Measurements from ENCODE around the gene RAD21L1. TPM values are rescaled to one million over a fixed set of nuclear protein-coding genes. Genes with fewer than 3 reads are reported as not detected.

The RAD21L1 gene
- total RNA-seq, 4 donors from 2014 or later: not detected

DNA sequence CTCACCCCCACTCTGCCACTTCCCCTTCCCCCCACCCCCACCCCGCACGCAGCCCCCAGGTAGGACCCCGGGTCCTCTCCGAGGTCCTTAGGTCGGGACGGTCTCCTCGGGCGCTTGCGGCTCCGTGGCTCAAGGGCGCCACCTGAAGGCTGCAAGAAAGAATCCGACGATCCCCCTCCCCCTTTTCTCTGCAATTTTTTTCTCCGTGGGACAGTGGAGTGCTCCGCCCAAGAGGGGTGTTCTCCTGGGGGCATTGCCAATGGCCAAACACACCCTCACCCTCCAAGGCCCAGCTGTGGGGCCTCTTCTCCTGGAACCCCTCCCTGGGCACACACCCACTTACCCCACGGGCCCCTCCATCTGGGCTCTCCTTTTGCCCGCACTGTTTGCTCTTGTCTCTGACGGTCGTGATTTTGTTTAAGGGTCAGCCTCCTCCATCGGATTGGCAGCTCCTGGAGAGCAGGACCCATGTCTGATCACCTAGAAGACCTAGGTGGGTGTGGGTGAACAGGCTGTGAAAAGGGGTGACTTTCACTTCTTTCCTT, 40.0 kb upstream of the RAD21L1 start:
- peak overlapping the region; percentile 9 to 20 for H3K4me3 ChIP-seq
- no peak for DNase-seq

DNA sequence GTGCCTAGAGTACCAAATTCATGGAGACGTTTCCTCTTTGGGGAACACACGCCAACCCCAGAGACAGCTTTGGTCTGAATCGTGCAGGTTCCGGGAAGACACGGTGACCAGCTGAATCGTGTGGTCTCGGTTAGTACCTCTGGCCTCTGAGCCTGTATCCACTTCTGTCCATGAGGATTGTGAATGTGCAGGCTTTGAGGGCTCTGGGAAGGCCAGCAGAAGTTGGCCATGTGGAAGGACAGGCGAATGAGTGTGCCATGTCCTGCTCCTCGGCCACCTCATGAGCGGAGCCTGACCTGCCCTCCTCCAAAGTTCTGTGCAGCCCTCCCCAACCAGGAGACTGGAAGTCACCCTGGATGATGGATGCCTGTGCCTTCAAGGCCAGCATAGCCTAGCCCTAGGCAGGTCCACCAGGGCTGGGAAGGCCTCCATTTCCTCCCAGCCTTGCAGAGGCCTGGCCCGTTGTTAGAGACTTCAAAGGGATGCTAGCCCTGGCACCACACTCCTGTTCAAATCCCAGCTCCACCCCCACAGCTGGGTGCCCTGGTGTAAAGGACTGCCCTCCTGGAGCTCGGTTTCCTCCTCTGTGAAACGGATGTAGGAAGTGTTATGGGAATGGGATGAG, 39.4 kb upstream of the RAD21L1 start:
- no peak for DNase-seq
- intact Hi-C loops (cut with DNase I; ENCODE audit: low total_unique reads): no loop called here
- peaks cover 3% of the 10 kb centered on the region in 2 donors for H3K27me3 ChIP-seq
- H3K4me3 ChIP-seq: no peak overlapping the region
- TF ChIP-seq, protein P1, sequence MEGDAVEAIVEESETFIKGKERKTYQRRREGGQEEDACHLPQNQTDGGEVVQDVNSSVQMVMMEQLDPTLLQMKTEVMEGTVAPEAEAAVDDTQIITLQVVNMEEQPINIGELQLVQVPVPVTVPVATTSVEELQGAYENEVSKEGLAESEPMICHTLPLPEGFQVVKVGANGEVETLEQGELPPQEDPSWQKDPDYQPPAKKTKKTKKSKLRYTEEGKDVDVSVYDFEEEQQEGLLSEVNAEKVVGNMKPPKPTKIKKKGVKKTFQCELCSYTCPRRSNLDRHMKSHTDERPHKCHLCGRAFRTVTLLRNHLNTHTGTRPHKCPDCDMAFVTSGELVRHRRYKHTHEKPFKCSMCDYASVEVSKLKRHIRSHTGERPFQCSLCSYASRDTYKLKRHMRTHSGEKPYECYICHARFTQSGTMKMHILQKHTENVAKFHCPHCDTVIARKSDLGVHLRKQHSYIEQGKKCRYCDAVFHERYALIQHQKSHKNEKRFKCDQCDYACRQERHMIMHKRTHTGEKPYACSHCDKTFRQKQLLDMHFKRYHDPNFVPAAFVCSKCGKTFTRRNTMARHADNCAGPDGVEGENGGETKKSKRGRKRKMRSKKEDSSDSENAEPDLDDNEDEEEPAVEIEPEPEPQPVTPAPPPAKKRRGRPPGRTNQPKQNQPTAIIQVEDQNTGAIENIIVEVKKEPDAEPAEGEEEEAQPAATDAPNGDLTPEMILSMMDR (IDR thresholded peaks at IDR 0.05): no peak
- TF ChIP-seq POLR2A (IDR thresholded peaks at IDR 0.05): no peak
- no peak overlapping the region for H3K27ac ChIP-seq
- H3K9me3 ChIP-seq: no peaks in the 10 kb centered on the region
- H3K36me3 ChIP-seq: no peaks in the 10 kb centered on the region
- H3K4me1 ChIP-seq: peaks cover 0 to 11% of the 10 kb centered on the region in 2 donors

More for the DNA sequence above, 40.0 kb upstream of the RAD21L1 start:
- TF ChIP-seq, protein P1 (IDR thresholded peaks at IDR 0.05): peak in 1 of 4 experiments; percentile 5
- TF ChIP-seq POLR2A (IDR thresholded peaks at IDR 0.05): no peak
- Histone ChIP-seq H3K27ac (no peak overlapping the region), H3K9me3 (no peaks in the 10 kb centered on the region), H3K27me3 (peaks cover 3% of the 10 kb centered on the region in 2 donors), H3K36me3 (no peaks in the 10 kb centered on the region), H3K4me1 (peaks cover 0 to 11% of the 10 kb centered on the region in 2 donors)
- intact Hi-C loops (cut with DNase I; ENCODE audit: low total_unique reads): no loop called here

- Histone ChIP-seq H3K36me3 (no peaks in the 10 kb centered on the region), H3K4me3 (no peak overlapping the region), H3K27ac (no peak overlapping the region), H3K4me1 (peaks cover 0 to 11% of the 10 kb centered on the region in 2 donors), H3K27me3 (peaks cover 3% of the 10 kb centered on the region in 2 donors), H3K9me3 (no peaks in the 10 kb centered on the region)
- TF ChIP-seq, protein P1 (IDR thresholded peaks at IDR 0.05): no peak
- TF ChIP-seq POLR2A (IDR thresholded peaks at IDR 0.05): no peak
- intact Hi-C loops (cut with DNase I; ENCODE audit: low total_unique reads): no loop called here
- no peak for DNase-seq
These were observed 38.2 kb upstream of the RAD21L1 start for GRCh38 chr20:1187605-1188171.

GRCh38 chr20:1188347-1188746, 37.5 kb upstream of the RAD21L1 start:
- Histone ChIP-seq H3K4me1 (peaks cover 0 to 11% of the 10 kb centered on the region in 2 donors), H3K9me3 (no peaks in the 10 kb centered on the region), H3K36me3 (no peaks in the 10 kb centered on the region), H3K27me3 (peaks cover 3% of the 10 kb centered on the region in 2 donors), H3K27ac (no peak overlapping the region), H3K4me3 (no peak overlapping the region)
- intact Hi-C loops (cut with DNase I; ENCODE audit: low total_unique reads): no loop called here
- no peak for DNase-seq
- no peak for TF ChIP-seq POLR2A (IDR thresholded peaks at IDR 0.05)
- TF ChIP-seq, protein P1 (IDR thresholded peaks at IDR 0.05): no peak

DNA sequence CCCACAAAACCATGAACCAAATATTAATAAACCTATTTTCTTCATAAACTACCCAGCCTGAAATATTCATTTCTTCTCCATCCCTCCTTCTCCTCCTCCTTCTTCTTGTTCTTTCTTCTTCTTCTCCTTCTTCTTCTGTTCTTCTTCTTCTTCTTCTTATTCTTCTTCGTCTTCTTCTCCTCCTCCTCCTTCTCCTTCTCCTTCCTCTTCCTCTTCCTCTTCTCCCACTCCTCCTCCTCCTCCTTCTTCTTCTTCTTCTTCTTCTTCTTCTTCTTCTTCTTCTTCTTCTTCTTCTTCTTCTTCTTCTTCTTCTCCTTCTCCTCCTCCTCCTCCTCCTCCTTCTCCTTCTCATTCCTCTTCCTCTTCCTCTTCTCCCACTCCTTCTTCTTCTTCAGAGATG, 36.0 kb upstream of the RAD21L1 start:
- H3K36me3 ChIP-seq: no peaks in the 10 kb centered on the region
- TF ChIP-seq, protein P1 (IDR thresholded peaks at IDR 0.05): no peak
- TF ChIP-seq POLR2A (IDR thresholded peaks at IDR 0.05): no peak
- H3K27ac ChIP-seq: no peak overlapping the region
- intact Hi-C loops (cut with DNase I; ENCODE audit: low total_unique reads): no loop called here
- no peaks in the 10 kb centered on the region for H3K9me3 ChIP-seq
- no peak overlapping the region for H3K4me3 ChIP-seq
- DNase-seq: no peak
- peaks cover under 1 to 3% of the 10 kb centered on the region in 2 donors for H3K27me3 ChIP-seq
- peaks cover 0 to 8% of the 10 kb centered on the region in 2 donors for H3K4me1 ChIP-seq

All from uterus (tissue), 4 donors.